Stimulated activated CD8-positive, alpha-beta memory T cell treated with anti-CD3 and anti-CD28 coated beads, Interleukin-15, amount 100 ng/mL, for 24 hours (primary cell): ENCODE results near the gene HEY2.
"Not testable (repeated sequence)": the region's sequence is repeated elsewhere in the genome, so short reads cannot be mapped to it uniquely, and the experiment has no call there.

Experiments
- DNase-seq: peaks from one replicate; pipeline ENCODE4 v3.0.0-alpha.2; 2020; ENCODE audit warnings: low read depth

The HEY2 gene

GRCh38 chr6:125749173-125749864 lies at the start of gene HEY2:
TSS of gene HEY2 (plus strand) at chr6:125749632. CDS start at chr6:125749777, 145 bp downstream.
- DNase-seq, result peak; percentile 72

- no peak for DNase-seq
These were observed 48.7 kb upstream of the HEY2 start for GRCh38 chr6:125700581-125701353.

- no peak for DNase-seq
These were observed 48.1 kb upstream of the HEY2 start for GRCh38 chr6:125701354-125701668.

- not testable (repeated sequence) for DNase-seq
These were observed 45.5 kb upstream of the HEY2 start for GRCh38 chr6:125703882-125704281.

GRCh38 chr6:125707615-125708243 lies 41.7 kb upstream of the HEY2 start:
- no peak for DNase-seq

- DNase-seq, result no peak
These were observed 38.3 kb upstream of the HEY2 start for GRCh38 chr6:125711013-125711675.

GRCh38 chr6:125714441-125715090 lies 34.9 kb upstream of the HEY2 start:
- DNase-seq, result no peak

GRCh38 chr6:125717120-125717731 lies 32.2 kb upstream of the HEY2 start:
- DNase-seq, result no peak

- DNase-seq, result no peak
These were observed 31.3 kb upstream of the HEY2 start for GRCh38 chr6:125718109-125718508.

- DNase-seq, result no peak
These were observed 26.5 kb upstream of the HEY2 start for GRCh38 chr6:125722886-125723285.

GRCh38 chr6:125727216-125727615 lies 22.2 kb upstream of the HEY2 start:
- DNase-seq, result no peak

- DNase-seq, result no peak
These were observed 20.7 kb upstream of the HEY2 start for GRCh38 chr6:125728739-125729138.

GRCh38 chr6:125729983-125730382 lies 19.4 kb upstream of the HEY2 start:
- no peak for DNase-seq

GRCh38 chr6:125732398-125732797 lies 17.0 kb upstream of the HEY2 start:
- no peak for DNase-seq

- DNase-seq, result no peak
These were observed 15.7 kb upstream of the HEY2 start for GRCh38 chr6:125733516-125734300.

GRCh38 chr6:125738276-125738675 lies 11.2 kb upstream of the HEY2 start:
- DNase-seq, result no peak

GRCh38 chr6:125739364-125739763 lies 10.1 kb upstream of the HEY2 start:
- no peak for DNase-seq

- no peak for DNase-seq
These were observed 8.1 kb upstream of the HEY2 start for GRCh38 chr6:125741336-125741735.

- DNase-seq, result no peak
These were observed 7.4 kb upstream of the HEY2 start for GRCh38 chr6:125742024-125742423.

- DNase-seq, result no peak
These were observed 6.8 kb upstream of the HEY2 start for GRCh38 chr6:125742464-125743120.
